ENCODE results near the gene BOD1L1. TPM values are rescaled to one million over a fixed set of nuclear protein-coding genes. Genes with fewer than 3 reads are reported as not detected.
A peak's percentile ranks its signal among the peaks of the same experiment; 100 is the strongest.

BOD1L1 gene
- total RNA-seq: 54.3 TPM

DNA sequence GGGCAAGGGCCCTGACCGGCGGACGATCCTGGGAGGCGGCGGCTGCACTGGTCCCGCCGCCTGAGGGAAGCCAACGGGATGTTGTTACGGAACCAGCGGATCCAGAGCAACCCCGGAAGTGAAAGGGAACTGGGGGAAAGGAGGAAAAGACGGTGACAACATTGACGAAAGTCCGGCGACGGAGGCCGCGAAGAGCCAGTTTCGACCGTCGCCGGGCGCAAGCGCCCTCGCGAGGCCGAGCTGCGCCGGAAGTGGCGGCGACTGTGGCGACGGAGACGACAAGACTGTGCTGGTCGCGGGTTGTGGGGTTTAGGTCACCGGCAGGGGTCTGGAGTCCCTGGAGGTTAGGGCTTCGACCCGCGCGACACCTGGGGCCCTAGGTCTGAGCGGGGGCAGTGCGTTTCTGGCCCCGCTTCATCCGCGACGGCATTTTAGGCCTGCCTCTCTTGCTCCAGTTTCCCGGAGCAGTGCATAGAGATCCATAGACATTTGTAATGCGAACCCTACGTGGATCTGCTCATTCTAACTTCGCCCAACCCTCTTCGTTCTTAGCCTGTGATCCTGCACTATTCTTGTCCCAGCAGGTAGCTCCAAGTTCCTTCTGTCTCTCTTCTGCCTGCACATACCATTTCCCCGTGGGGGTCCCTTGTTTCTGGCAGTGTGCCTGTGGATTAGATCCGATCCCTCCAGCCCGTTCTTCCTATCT lies at the start of gene BOD1L1:
Gene BOD1L1 (minus strand): TSS at position 120 of the 706 bp plus-strand sequence. CDS start 138 bp downstream, outside the sequence.
- peak; percentile 90 for DNase-seq

DNA sequence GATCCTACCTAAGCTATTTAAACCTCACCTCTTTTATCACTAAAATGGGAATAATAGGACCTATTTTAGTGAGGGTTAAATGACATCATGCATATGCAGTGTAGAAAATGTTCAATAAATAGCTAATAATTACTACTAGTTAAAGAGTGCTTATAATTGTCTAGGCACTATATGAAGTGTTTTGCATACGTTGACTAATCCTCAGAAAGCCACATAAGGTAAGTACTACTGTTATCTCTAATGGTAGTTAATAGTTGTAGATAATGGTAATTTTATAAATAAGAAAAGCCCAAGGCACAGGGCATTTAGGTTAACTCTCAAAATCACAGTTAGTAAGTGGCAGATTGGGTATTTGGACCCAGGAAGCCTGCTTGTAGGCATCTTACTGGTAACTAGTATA lies 47.4 kb upstream of the BOD1L1 start:
- DNase-seq: no peak

GRCh38 chr4:13673167-13673566 lies 45.6 kb upstream of the BOD1L1 start:
- no peak for DNase-seq

DNA sequence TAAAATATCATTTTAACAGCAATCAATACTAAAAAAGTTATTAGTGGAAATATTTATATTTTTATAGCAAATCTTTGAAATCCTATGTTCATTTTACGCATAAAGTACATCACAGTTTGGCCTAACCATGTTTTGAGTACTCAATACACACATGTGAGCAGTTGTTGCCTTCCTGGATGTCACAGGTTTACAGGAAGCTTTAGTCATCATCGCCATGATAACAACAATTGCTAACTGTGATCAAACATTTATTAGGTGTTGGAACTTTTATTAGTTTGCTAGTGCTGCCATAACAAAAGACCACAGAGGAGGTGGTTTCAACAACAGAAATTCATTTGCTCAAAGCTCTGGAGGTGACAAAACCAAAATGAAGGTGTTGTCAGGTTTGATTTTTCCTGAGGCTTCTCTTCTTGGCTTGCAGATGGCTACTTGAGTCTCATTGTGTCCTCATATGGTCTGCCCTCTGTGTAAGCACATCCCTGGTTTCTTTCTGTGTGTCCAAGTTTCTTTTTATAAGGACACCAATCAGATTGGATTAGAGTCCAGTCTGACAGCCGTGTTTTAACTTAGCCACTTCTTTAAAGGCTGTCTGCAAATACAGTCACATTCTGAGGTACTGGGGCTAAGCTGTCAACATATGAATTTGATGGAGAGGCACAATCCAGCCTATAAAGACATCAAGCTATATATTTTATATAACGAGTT lies 43.1 kb upstream of the BOD1L1 start:
- no peak for DNase-seq

GRCh38 chr4:13665701-13666660 lies 38.5 kb upstream of the BOD1L1 start:
- DNase-seq: no peak

GRCh38 chr4:13659341-13660070 lies 32.0 kb upstream of the BOD1L1 start:
- no peak for DNase-seq

GRCh38 chr4:13656569-13657405 lies 29.3 kb upstream of the BOD1L1 start:
- DNase-seq: peak; percentile 33

GRCh38 chr4:13654162-13654797 lies 26.8 kb upstream of the BOD1L1 start:
- peak; percentile 79 for DNase-seq

DNA sequence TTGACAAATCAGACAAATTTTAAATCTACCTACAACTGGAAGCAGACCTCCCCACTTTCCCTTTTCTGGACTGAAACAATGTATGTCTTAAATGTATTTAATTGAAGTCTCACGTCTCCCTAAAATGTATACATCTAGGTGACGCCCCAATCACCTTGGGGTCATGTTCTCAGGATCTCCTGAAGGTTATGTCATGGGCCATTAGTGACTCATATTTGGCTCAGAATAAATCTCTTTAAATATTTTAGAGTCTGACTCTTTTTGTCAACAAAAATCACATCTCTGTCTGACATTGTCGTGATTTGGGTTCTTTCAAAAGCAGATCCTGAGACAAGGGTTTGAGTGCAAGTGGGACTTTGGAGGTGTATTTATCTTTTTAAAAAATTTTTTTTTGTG lies 26.2 kb upstream of the BOD1L1 start:
- no peak for DNase-seq

DNA sequence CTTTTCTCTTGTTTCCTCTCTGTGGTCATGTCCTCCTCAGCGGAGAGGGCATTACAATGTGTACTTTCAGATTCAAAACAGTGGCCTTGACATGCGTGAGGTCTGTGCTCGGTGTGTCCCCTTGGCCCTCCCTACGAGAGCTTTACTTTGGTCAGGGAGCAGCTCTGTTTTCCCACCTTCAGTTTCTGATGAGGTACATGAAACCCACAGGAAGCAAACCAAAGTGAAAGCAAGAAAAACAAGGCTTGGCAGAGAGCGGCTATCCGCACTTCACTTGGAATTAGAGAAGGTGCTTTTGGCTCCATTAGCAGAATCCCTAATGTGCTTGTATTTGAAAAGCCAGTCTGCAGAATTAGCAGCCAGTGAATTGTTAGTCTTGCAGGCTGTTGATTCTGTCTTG lies 19.5 kb upstream of the BOD1L1 start:
- no peak for DNase-seq

GRCh38 chr4:13645075-13645474 lies 17.6 kb upstream of the BOD1L1 start:
- no peak for DNase-seq

GRCh38 chr4:13642170-13642950 lies 14.8 kb upstream of the BOD1L1 start:
- no peak for DNase-seq

DNA sequence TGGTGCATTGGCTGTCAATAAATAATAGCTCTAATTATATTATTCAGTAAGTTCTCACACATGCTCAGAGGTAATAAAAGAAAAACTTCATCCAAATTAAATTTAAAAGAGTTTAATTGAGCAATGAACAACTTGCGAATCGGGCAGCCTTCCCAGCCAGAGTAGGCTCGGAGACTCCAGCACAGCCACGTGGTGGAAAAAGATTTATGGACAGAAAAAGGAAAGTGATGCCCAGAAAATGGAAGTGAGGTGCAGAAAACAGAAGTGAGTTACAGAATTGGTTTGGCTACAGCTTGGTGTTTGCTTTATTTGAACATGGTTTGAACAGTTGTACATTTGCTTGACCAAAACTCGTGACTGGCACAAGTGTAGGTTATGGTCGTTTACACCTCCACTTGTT lies 13.6 kb upstream of the BOD1L1 start:
- DNase-seq: no peak

GRCh38 chr4:13640149-13640940 lies 12.8 kb upstream of the BOD1L1 start:
- no peak for DNase-seq

GRCh38 chr4:13635286-13635799 lies 7.8 kb upstream of the BOD1L1 start:
- no peak for DNase-seq

- no peak for DNase-seq
Measured at GRCh38 chr4:13633671-13634070, 6.1 kb upstream of the BOD1L1 start.

GRCh38 chr4:13627178-13627605 lies 333 bp downstream of the BOD1L1 start:
- DNase-seq: no peak

DNA sequence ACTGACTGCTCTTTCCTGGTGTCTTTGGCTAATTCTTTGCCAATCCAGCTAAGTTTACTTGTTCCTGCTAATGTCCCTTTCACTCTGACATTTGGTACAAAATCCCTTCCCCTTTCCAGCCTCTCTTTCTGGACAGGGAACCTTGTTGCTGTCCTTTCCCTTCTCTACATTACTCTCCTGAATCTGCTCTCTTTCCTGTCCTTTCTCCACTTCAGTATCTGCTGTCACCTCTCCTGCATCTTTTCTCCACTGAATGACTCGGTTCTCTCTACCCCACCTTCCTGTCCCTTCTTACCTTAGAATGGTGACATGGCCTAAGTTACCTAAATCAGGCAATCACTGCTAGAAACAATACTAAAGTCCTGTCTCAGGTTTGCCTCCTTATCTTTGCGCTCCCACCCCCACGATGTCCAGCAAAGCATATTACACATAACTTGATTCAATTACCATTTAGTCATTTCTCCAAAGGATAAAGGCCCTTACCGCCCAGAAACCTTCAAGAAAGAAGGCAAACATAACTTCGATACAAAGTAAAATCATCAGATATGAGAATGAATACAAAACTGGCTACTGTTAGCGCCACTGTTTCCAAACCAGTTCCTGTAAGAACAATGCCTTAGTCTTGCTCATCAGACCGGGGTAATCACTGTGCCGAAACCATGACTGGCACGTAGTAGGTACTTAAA lies 890 bp downstream of the BOD1L1 start:
- no peak for DNase-seq
